Neuronal stem cell (in vitro differentiated cells): ENCODE measurements around the gene TGM2.

ENCODE experiments used
- DNase-seq: peaks from one replicate; pipeline ENCODE4 v3.0.0-alpha.2; 2013; ENCODE audit warnings: low spot score
- H2AFZ ChIP-seq: one replicate; pipeline ENCODE4 v1.6.1; 2013; ENCODE audit warnings: mild to moderate bottlenecking, low read length, inconsistent platforms
- H2AK5ac ChIP-seq: 2 replicates; pipeline ENCODE4 v1.6.1; 2013; ENCODE audit warnings: low read depth, mild to moderate bottlenecking, inconsistent platforms, low read length, moderate library complexity, mixed read lengths
- H2BK120ac ChIP-seq: 2 replicates; pipeline ENCODE4 v1.6.1; 2013; ENCODE audit warnings: low read depth, mild to moderate bottlenecking, inconsistent platforms, low read length, moderate library complexity, mixed read lengths
- H2BK12ac ChIP-seq: one replicate; pipeline ENCODE4 v1.6.1; 2013; ENCODE audit warnings: low read length, inconsistent platforms
- H2BK15ac ChIP-seq: 2 replicates; pipeline ENCODE4 v1.6.1; 2013; ENCODE audit warnings: mild to moderate bottlenecking, low read length, inconsistent platforms, mixed read lengths
- H2BK5ac ChIP-seq: one replicate; pipeline ENCODE4 v1.6.1; 2013; ENCODE audit warnings: inconsistent platforms, mild to moderate bottlenecking, low read length, moderate library complexity
- H3K14ac ChIP-seq: one replicate; pipeline ENCODE4 v1.6.1; 2013; ENCODE audit warnings: low read length, inconsistent platforms
- H3K18ac ChIP-seq: 2 replicates; pipeline ENCODE4 v1.6.1; 2013; ENCODE audit warnings: low read length, inconsistent platforms
- H3K23ac ChIP-seq: 2 replicates; pipeline ENCODE4 v1.6.1; 2013; ENCODE audit warnings: low read depth, mild to moderate bottlenecking, mixed read lengths, low read length, inconsistent platforms; ENCODE audit not compliant: poor library complexity
- H3K27ac ChIP-seq: replicated peaks from 3 replicates; pipeline ENCODE4 v1.5.1; 2013; ENCODE audit warnings: low read length, inconsistent platforms
- H3K27me3 ChIP-seq, 3 experiments: 2 replicates each; pipeline ENCODE4 v1.6.1; 2013; ENCODE audit warnings: low read length in 3 of 3, mild to moderate bottlenecking in 2 of 3, inconsistent platforms in 1 of 3, low read depth in 1 of 3, mixed read lengths in 1 of 3, moderate library complexity in 1 of 3; ENCODE audit not compliant: control insufficient read depth in 3 of 3, insufficient read depth in 3 of 3
- H3K36me3 ChIP-seq, 2 donors: replicated peaks in 1 of 2; 2 replicates each; pipeline ENCODE4 v1.6.1; 2013; ENCODE audit warnings: low read length in 2 of 2; ENCODE audit not compliant: control insufficient read depth in 2 of 2, insufficient read depth in 2 of 2
- H3K4ac ChIP-seq: 2 replicates; pipeline ENCODE4 v1.6.1; 2013; ENCODE audit warnings: inconsistent platforms, mild to moderate bottlenecking, low read length, moderate library complexity
- H3K4me1 ChIP-seq, 2 donors: 1 replicate in 1 of 2; 2 replicates in 1 of 2; pipeline ENCODE4 v1.6.1; 2013; ENCODE audit warnings: low read length in 2 of 2, low read depth in 1 of 2; ENCODE audit not compliant: control insufficient read depth in 2 of 2, insufficient read depth in 1 of 2
- H3K4me2 ChIP-seq: one replicate; pipeline ENCODE4 v1.6.1; 2013; ENCODE audit warnings: mild to moderate bottlenecking, low read length, inconsistent platforms; ENCODE audit not compliant: insufficient read depth, poor library complexity, severe bottlenecking
- H3K4me3 ChIP-seq, 2 donors: 2 replicates each; pipeline ENCODE4 v1.5.1; 2013; ENCODE audit warnings: low read length in 2 of 2, mild to moderate bottlenecking in 2 of 2, inconsistent platforms in 1 of 2, moderate library complexity in 1 of 2
- H3K79me1 ChIP-seq: one replicate; pipeline ENCODE4 v1.6.1; 2013; ENCODE audit warnings: low read depth, mild to moderate bottlenecking, inconsistent platforms, low read length, moderate library complexity
- H3K9ac ChIP-seq: one replicate; pipeline ENCODE4 v1.6.1; 2013; ENCODE audit warnings: mild to moderate bottlenecking, low read depth, low read length, inconsistent platforms; ENCODE audit not compliant: poor library complexity
- H3K9me3 ChIP-seq, 2 donors: replicated peaks in 1 of 2; 2 replicates each; pipeline versions ENCODE3 to v1.6.1; 2013; ENCODE audit warnings: low read length in 2 of 2, mild to moderate bottlenecking in 2 of 2, inconsistent platforms in 1 of 2, low read depth in 1 of 2, mixed read lengths in 1 of 2, moderate library complexity in 1 of 2; ENCODE audit not compliant: control insufficient read depth in 2 of 2, insufficient read depth in 1 of 2
- H4K8ac ChIP-seq: one replicate; pipeline ENCODE4 v1.6.1; 2013; ENCODE audit warnings: low read depth, mild to moderate bottlenecking, inconsistent platforms, low read length, moderate library complexity
- H4K91ac ChIP-seq: one replicate; pipeline ENCODE4 v1.6.1; 2013; ENCODE audit warnings: low read length, low read depth, mild to moderate bottlenecking, inconsistent platforms; ENCODE audit not compliant: poor library complexity
- WGBS, 2 donors: extraction: QIAGEN DNeasy Blood & Tissue Kit; methylation state at CpG; one replicate each; pipeline ENCODE4 v1.1.7; 2013; ENCODE audit warnings: missing lambda C conversion rate in 2 of 2, mixed read lengths in 1 of 2; ENCODE audit not compliant: insufficient read length in 2 of 2, insufficient replicate concordance in 1 of 2; ENCODE audit errors: extremely low coverage in 2 of 2; 5-methylcytosine and 5-hydroxymethylcytosine counted together

Gene TGM2

DNA sequence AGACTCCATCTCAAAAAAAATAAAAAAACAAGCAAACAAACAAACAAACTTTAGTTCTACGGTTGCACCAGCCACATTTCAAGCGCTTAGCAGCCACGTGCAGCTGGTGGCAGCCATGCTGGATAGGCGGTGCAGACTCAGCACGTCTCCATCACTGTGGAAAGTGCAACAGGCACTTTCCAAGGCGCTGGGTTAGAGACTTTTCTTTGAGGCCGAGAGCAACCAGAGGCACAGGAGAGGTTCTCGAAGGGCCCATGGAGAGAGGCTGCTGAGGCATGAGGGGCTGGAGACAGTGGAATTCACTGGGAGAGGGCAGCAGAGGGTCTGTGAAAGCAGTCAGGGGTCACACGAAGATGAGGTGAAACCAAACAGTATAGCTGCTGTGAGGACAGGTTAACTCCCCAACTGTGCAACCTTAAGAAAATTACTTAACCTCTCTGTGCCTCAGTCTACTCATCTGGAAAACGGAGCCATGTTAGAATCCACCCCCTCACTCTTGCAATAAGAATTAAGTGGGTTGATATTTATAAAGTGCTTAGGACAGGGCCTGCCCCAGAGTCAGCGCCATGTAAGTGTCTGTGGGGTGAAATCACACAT lies 27.5 kb downstream of the TGM2 start:
- H2BK12ac ChIP-seq: no peak overlapping the region
- no peak overlapping the region for H3K18ac ChIP-seq
- no peak overlapping the region for H3K9ac ChIP-seq
- H3K79me1 ChIP-seq: no peaks in the 10 kb centered on the region
- no peak for DNase-seq
- no peak overlapping the region for H3K14ac ChIP-seq
- no peaks in the 10 kb centered on the region for H3K27me3 ChIP-seq
- H2BK120ac ChIP-seq: no peak overlapping the region
- no peak overlapping the region for H2AK5ac ChIP-seq
- no peaks in the 10 kb centered on the region for H3K36me3 ChIP-seq
- H3K4me2 ChIP-seq: no peak overlapping the region
- H4K8ac ChIP-seq: no peak overlapping the region
- H2BK15ac ChIP-seq: no peak overlapping the region
- WGBS, 2 donors: no CpG with 5 or more reads among the region's 11 CpGs
- no peak overlapping the region for H2AFZ ChIP-seq
- peaks cover 0 to 2% of the 10 kb centered on the region in 2 donors for H3K4me1 ChIP-seq
- no peak overlapping the region for H4K91ac ChIP-seq
- no peak overlapping the region for H2BK5ac ChIP-seq
- no peak overlapping the region for H3K27ac ChIP-seq
- no peak overlapping the region for H3K23ac ChIP-seq
- H3K4me3 ChIP-seq: no peak overlapping the region
- no peak overlapping the region for H3K4ac ChIP-seq
- no peaks in the 10 kb centered on the region for H3K9me3 ChIP-seq

DNA sequence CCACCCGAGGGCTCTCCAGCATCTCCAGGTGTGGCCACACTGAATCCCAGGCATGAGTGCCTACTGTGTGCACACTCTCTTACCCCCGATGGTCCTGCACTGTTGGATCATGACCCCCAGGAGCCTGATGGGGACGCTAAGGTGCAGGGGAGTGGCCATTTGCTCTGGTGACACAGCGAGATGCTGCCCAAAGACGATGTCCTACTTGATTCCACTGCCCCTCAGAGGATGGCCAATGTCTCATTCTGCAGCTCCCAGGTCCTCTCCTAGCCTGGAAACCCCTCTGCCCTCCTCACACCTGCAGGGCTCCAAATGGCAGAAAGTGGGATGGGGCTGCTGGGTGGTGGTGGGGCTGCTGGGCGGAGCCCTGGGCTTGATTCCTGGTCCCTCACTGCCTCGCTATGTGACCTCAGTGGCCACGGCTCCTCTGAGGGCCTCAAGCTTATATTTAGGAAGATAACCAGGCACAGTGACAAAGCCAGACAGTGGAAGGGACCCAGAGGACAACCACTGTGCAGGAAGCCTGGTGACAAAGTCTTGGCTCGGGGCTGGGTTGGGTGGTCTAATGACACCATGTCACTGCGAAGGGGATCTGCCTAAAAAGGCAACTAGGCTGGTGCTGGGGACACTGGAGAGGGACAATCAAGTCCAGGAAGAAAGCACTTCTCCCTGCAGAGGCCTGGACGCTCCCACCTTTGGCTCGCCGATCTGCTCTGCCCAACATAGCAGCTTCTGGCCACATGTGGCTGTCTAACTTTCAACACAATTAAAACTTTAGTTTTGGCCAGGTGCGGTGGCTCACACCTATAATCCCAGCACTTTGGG lies 28.4 kb downstream of the TGM2 start:
- Histone ChIP-seq H4K91ac (no peak overlapping the region), H3K9ac (no peak overlapping the region), H4K8ac (no peak overlapping the region), H2BK120ac (no peak overlapping the region), H3K4me1 (peaks cover 0 to 2% of the 10 kb centered on the region in 2 donors), H3K23ac (no peak overlapping the region), H3K27ac (no peak overlapping the region), H3K36me3 (no peaks in the 10 kb centered on the region), H2BK15ac (no peak overlapping the region), H3K18ac (peak overlapping the region; percentile 72), H2AFZ (no peak overlapping the region), H2BK12ac (no peak overlapping the region), H2AK5ac (peak overlapping the region; percentile 81), H3K27me3 (no peaks in the 10 kb centered on the region), H3K14ac (peak overlapping the region; percentile 43), H3K4ac (no peak overlapping the region), H3K9me3 (no peaks in the 10 kb centered on the region), H3K4me3 (no peak overlapping the region), H3K79me1 (no peaks in the 10 kb centered on the region), H3K4me2 (no peak overlapping the region), H2BK5ac (no peak overlapping the region)
- whole genome bisulfite sequencing, 2 donors: no CpG with 5 or more reads among the region's 14 CpGs
- DNase-seq: no peak

DNA sequence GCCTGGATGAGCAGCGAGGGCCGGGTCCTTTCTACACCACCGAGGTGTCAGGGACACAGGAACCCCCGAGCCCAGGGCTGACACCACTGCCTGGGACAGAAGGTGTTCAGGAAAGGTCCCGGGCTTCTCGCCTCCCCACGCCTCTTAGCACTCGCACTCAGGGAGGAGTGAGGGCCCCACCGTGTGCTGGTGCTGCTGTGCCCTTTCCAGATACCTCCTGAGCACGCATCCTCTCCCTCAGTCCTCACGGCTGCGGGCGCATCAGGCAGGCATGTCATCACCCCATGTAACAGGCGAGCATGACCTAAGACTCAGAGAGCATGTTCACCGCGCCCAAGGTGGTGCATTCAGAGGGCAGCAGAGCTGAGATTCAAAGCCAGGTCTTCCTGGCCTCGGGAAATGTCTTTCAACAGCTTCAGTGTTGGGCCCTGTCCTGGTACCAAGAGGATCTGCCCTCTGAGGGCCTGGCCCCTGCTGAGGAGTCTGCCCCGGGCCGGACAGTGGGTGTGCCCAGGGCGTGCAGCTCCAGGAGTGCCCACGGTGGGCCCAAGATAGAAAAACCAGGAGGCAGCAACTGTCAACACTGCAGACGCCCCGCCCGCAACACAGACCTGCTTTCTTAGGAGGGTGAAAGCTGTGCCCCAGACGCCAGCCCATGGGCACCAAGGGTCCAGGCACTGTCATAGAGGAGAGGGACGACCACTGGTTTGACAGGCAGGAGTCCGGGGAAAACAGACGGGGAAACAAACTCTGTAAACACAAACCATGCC lies 29.2 kb downstream of the TGM2 start:
- H3K4me2 ChIP-seq: no peak overlapping the region
- H2AK5ac ChIP-seq: peak overlapping the region; percentile 53
- H3K4me3 ChIP-seq: no peak overlapping the region
- no peak for DNase-seq
- H3K36me3 ChIP-seq: no peaks in the 10 kb centered on the region
- no peak overlapping the region for H3K14ac ChIP-seq
- no peak overlapping the region for H3K23ac ChIP-seq
- H4K91ac ChIP-seq: no peak overlapping the region
- H4K8ac ChIP-seq: peak overlapping the region; percentile 70
- no peak overlapping the region for H2BK120ac ChIP-seq
- H2BK15ac ChIP-seq: no peak overlapping the region
- H3K9me3 ChIP-seq: no peaks in the 10 kb centered on the region
- peaks cover 0 to 2% of the 10 kb centered on the region in 2 donors for H3K4me1 ChIP-seq
- no peaks in the 10 kb centered on the region for H3K79me1 ChIP-seq
- H3K27me3 ChIP-seq: no peaks in the 10 kb centered on the region
- no peak overlapping the region for H3K27ac ChIP-seq
- H3K18ac ChIP-seq: peak overlapping the region; percentile 80
- no peak overlapping the region for H2BK5ac ChIP-seq
- no peak overlapping the region for H2AFZ ChIP-seq
- H3K4ac ChIP-seq: no peak overlapping the region
- peak overlapping the region; percentile 5 for H3K9ac ChIP-seq
- WGBS, 2 donors: no CpG with 5 or more reads among the region's 28 CpGs
- H2BK12ac ChIP-seq: no peak overlapping the region

DNA sequence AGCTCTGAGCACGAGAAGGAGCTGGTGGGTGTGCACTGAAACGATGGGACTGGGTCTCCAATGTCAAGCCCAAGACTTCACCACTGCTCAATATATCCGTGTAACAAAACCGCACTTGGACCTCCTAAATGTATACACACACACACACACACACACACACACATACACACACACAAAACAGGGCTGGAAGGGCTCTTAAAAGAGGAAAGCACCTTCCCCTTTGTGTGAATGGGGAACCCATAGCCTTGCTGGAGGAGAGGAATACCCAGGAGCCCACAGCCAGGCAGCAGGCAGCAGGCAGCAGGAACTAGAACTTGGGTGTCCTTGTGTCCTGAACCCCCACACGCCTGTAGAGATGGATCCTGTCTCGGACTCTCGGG lies 29.8 kb downstream of the TGM2 start:
- no CpG with 5 or more reads among the region's 7 CpGs for WGBS, 2 donors
- Histone ChIP-seq H3K27me3 (no peaks in the 10 kb centered on the region), H4K8ac (no peak overlapping the region), H2BK5ac (no peak overlapping the region), H2BK120ac (no peak overlapping the region), H3K79me1 (no peaks in the 10 kb centered on the region), H3K4me3 (no peak overlapping the region), H3K18ac (peak overlapping the region; percentile 12), H3K4ac (no peak overlapping the region), H3K36me3 (no peaks in the 10 kb centered on the region), H3K4me1 (peaks cover 3 to 6% of the 10 kb centered on the region in 2 donors), H3K14ac (no peak overlapping the region), H4K91ac (no peak overlapping the region), H2BK12ac (no peak overlapping the region), H3K4me2 (no peak overlapping the region), H2BK15ac (no peak overlapping the region), H3K27ac (no peak overlapping the region), H3K23ac (no peak overlapping the region), H3K9me3 (no peaks in the 10 kb centered on the region), H3K9ac (no peak overlapping the region), H2AFZ (no peak overlapping the region), H2AK5ac (peak overlapping the region; percentile 53)
- no peak for DNase-seq
